22Rv1 (cell line): Measurements from ENCODE around the gene RNF225.

ENCODE experiments used
- ZFX ChIP-seq: fragments of 450-650 bp; IDR thresholded peaks from 2 replicates; pipeline ENCODE4 v1.6.1; 2017; ENCODE audit warnings: antibody characterized with exemption, borderline replicate concordance
- TF ChIP-seq, protein P1 (sequence below): fragments of 450-650 bp; IDR thresholded peaks from 2 replicates; pipeline ENCODE4 v1.5.1; 2017; ENCODE audit warnings: mild to moderate bottlenecking

DNA sequence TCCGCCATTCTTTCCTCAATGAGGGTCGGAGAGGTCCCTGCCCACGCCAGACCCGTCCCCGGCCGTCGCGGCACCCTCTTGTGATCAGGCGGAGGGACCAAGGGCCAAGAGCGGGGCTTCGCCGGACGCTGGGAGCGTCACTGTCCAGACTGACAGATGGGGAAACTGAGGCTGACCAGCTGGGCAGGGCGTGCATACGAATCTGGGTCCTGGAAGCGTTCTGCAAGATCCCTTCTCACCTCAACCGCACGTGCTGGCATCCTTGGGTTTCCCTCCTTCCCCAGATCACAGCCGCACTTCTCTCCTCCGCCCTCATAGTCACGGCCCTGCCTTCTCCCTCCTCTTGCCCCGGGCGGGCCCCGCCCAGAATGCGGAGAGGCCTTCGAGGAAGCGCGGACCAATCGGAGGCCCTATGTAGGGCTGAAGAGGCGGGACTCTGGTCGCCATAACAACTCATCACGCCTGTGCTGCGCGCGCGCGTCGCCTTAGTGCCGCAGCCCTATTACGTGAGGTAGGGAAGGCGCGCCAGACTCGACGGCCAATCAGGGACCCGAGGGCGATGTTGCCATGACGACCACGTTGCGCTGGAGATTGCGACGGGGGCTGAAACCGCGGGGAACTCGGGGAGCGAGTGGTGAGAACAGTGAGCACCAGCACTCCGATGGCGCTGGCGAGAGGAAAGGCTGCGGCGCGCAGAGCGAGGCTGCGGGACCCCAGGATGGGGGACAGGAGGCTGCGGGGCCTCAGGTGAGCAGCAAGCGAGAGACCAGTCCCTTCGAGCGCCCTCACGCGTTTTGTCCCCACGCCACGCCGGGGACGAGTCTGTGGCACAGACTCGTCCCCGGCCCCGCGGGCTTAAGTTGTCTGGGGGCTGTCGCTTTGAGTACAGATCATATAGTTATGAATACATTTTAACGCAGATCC is 5.7 kb downstream of the RNF225 start:
- TF ChIP-seq, protein P1, sequence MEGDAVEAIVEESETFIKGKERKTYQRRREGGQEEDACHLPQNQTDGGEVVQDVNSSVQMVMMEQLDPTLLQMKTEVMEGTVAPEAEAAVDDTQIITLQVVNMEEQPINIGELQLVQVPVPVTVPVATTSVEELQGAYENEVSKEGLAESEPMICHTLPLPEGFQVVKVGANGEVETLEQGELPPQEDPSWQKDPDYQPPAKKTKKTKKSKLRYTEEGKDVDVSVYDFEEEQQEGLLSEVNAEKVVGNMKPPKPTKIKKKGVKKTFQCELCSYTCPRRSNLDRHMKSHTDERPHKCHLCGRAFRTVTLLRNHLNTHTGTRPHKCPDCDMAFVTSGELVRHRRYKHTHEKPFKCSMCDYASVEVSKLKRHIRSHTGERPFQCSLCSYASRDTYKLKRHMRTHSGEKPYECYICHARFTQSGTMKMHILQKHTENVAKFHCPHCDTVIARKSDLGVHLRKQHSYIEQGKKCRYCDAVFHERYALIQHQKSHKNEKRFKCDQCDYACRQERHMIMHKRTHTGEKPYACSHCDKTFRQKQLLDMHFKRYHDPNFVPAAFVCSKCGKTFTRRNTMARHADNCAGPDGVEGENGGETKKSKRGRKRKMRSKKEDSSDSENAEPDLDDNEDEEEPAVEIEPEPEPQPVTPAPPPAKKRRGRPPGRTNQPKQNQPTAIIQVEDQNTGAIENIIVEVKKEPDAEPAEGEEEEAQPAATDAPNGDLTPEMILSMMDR: peak; percentile 20
- no peak for TF ChIP-seq ZFX
